GM23248 (cell line): Measurements from ENCODE around the gene NTN3. TPM values are rescaled to one million over a fixed set of nuclear protein-coding genes. Genes with fewer than 3 reads are reported as not detected.

ENCODE experiments used
- DNase-seq: peaks from one replicate; pipeline ENCODE4 v3.0.0-alpha.2; 2015
- H2AFZ ChIP-seq: fragments of 200-600 bp; sonication (generic); 2 replicates; pipeline ENCODE4 v1.6.1; 2016; ENCODE audit warnings: antibody characterized with exemption
- H3F3A ChIP-seq: fragments of 200-600 bp; sonication (generic); 2 replicates; pipeline ENCODE4 v1.6.1; 2016; ENCODE audit warnings: mild to moderate bottlenecking, antibody characterized with exemption, mixed run types; ENCODE audit not compliant: insufficient read depth
- H3K27ac ChIP-seq: fragments of 200-600 bp; sonication (generic); 2 replicates; pipeline ENCODE4 v1.5.1; 2016; ENCODE audit warnings: mild to moderate bottlenecking
- H3K27me3 ChIP-seq: fragments of 200-600 bp; sonication (generic); replicated peaks from 2 replicates; pipeline ENCODE4 v1.6.1; 2016; ENCODE audit warnings: mild to moderate bottlenecking; ENCODE audit not compliant: insufficient read depth
- H3K36me3 ChIP-seq: fragments of 200-600 bp; sonication (generic); 2 replicates; pipeline ENCODE4 v1.6.1; 2016; ENCODE audit warnings: low read depth, mild to moderate bottlenecking
- H3K4me1 ChIP-seq: fragments of 200-600 bp; sonication (generic); 2 replicates; pipeline ENCODE4 v1.6.1; 2016; ENCODE audit warnings: mild to moderate bottlenecking; ENCODE audit not compliant: insufficient read depth
- H3K4me2 ChIP-seq: fragments of 200-600 bp; sonication (generic); one replicate; pipeline ENCODE4 v1.6.1; 2016; ENCODE audit warnings: mild to moderate bottlenecking; ENCODE audit not compliant: unreplicated experiment
- H3K4me3 ChIP-seq: fragments of 200-600 bp; sonication (generic); 2 replicates; pipeline ENCODE4 v1.5.1; 2016; ENCODE audit warnings: mild to moderate bottlenecking
- H3K79me2 ChIP-seq: fragments of 200-600 bp; sonication (generic); 2 replicates; pipeline ENCODE4 v1.6.1; 2016; ENCODE audit warnings: mild to moderate bottlenecking; ENCODE audit not compliant: insufficient read depth
- H3K9ac ChIP-seq: fragments of 200-600 bp; sonication (generic); 2 replicates; pipeline ENCODE4 v1.6.1; 2016; ENCODE audit warnings: mild to moderate bottlenecking
- H3K9me2 ChIP-seq: fragments of 200-600 bp; sonication (generic); 2 replicates; pipeline ENCODE4 v1.6.1; 2016; ENCODE audit warnings: mixed run types, mild to moderate bottlenecking, moderate library complexity; ENCODE audit not compliant: insufficient read depth
- H3K9me3 ChIP-seq: fragments of 200-600 bp; sonication (generic); one replicate; pipeline ENCODE4 v1.6.1; 2017; ENCODE audit warnings: low read depth
- H4K20me1 ChIP-seq: fragments of 200-600 bp; sonication (generic); 2 replicates; pipeline ENCODE4 v1.6.0; 2016; ENCODE audit not compliant: insufficient read depth
- EZH2 ChIP-seq: fragments of 200-600 bp; sonication (generic); IDR thresholded peaks from 2 replicates; pipeline ENCODE4 v1.6.1; 2018; ENCODE audit warnings: antibody characterized with exemption, mild to moderate bottlenecking; ENCODE audit not compliant: insufficient read depth, poor library complexity, severe bottlenecking
- EZH2phosphoT487 ChIP-seq: fragments of 200-600 bp; sonication (generic); IDR thresholded peaks from 2 replicates; pipeline ENCODE4 v1.6.1; 2018; ENCODE audit warnings: antibody characterized with exemption, moderate library complexity, mild to moderate bottlenecking, low read depth; ENCODE audit not compliant: insufficient read depth
- WGBS, 2 experiments: methylation state at CpG; one replicate each; pipeline ENCODE4 v1.1.6; 2015 to 2017; ENCODE audit warnings: low lambda C conversion rate in 2 of 2, low coverage in 1 of 2; ENCODE audit errors: missing lambda C conversion rate in 2 of 2; 5-methylcytosine and 5-hydroxymethylcytosine counted together
- in situ Hi-C: fragments of 300-500 bp; cut with MboI; formaldehyde crosslinking; loops from 2 replicates; pipeline ENCODE4 v1.15.0; 2020
- polyA plus RNA-seq: library from polyadenylated mRNA; unstranded; fragments of >200 nt; fragmentation: Nextera tagmentation; extraction: Ambion mirVana; gene quantifications from 2 replicates; pipeline ENCODE4 v1.2.1, GENCODE V29; 2016
- total RNA-seq: library from RNA; depleted of rRNA; stranded (reverse); fragments of >200 nt; shearing (Covaris generic); gene quantifications from 2 replicates; pipeline ENCODE4 v1.2.3, GENCODE V29; 2014

The NTN3 gene
- total and polyA plus RNA-seq, 2 experiments from 2014 or later: not detected

DNA sequence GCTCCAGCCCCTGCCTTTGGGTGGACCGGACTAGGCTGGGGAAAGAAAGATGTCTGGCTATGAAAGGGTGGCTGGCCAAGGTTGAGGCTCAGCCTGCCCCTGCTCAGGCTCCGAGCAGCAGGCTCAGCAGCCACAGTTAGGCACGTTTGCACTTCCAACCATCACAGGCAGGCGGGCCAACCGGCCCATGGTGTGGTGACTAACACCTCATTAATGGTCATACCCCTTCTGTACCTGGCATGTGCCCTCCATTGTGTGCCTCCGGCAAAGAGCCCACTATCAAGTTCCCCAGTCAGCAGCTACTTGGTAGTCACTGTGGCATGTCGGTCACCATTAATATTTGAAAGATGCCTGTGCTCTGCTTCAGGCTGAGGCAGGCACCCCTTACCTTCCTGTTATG is 10.6 kb downstream of the NTN3 start:
- no peak overlapping the region for H3K4me2 ChIP-seq
- in situ Hi-C loops: no loop called here
- H3K9ac ChIP-seq: peak overlapping the region; percentile 86; the same call in 1 of the 2 replicates
- TF ChIP-seq EZH2 (no peak), EZH2phosphoT487 (no peak)
- H3K36me3 ChIP-seq: no peaks in the 10 kb centered on the region
- H4K20me1 ChIP-seq: no peaks in the 10 kb centered on the region
- no peak for DNase-seq
- H3K27me3 ChIP-seq: no peaks in the 10 kb centered on the region
- no peak overlapping the region for H3K4me3 ChIP-seq
- no peak overlapping the region for H2AFZ ChIP-seq
- 69 to 80% methylated on average over 7 of the region's 7 CpGs for WGBS, 2 experiments
- H3K9me2 ChIP-seq: no peaks in the 10 kb centered on the region
- H3K79me2 ChIP-seq: peaks cover 61% of the 10 kb centered on the region
- H3F3A ChIP-seq: peaks cover 10% of the 10 kb centered on the region; the same call in 1 of the 2 replicates
- peaks cover 18% of the 10 kb centered on the region for H3K4me1 ChIP-seq
- no peak overlapping the region for H3K27ac ChIP-seq
- H3K9me3 ChIP-seq: no peaks in the 10 kb centered on the region

- H3K9me3 ChIP-seq: no peaks in the 10 kb centered on the region
- peak overlapping the region; percentile 72 for H2AFZ ChIP-seq
- DNase-seq: no peak
- H3F3A ChIP-seq: peaks cover 10% of the 10 kb centered on the region; the same call in 1 of the 2 replicates
- H4K20me1 ChIP-seq: no peaks in the 10 kb centered on the region
- H3K27ac ChIP-seq: peak overlapping the region; percentile 86
- TF ChIP-seq EZH2phosphoT487 (no peak), EZH2 (no peak)
- H3K9me2 ChIP-seq: no peaks in the 10 kb centered on the region
- peak overlapping the region; percentile 57; the same call in 1 of the 2 replicates for H3K4me3 ChIP-seq
- H3K4me1 ChIP-seq: peaks cover 18% of the 10 kb centered on the region
- in situ Hi-C loops: no loop called here
- peak overlapping the region; percentile 57 for H3K4me2 ChIP-seq
- H3K9ac ChIP-seq: peak overlapping the region; percentile 86
- H3K79me2 ChIP-seq: peaks cover 63% of the 10 kb centered on the region
- no peaks in the 10 kb centered on the region for H3K27me3 ChIP-seq
- WGBS, 2 experiments: 44 to 48% methylated on average over 12 to 13 of the region's 13 CpGs
- H3K36me3 ChIP-seq: no peaks in the 10 kb centered on the region
These were observed 11.2 kb downstream of the NTN3 start for GRCh38 chr16:2482249-2482648.

DNA sequence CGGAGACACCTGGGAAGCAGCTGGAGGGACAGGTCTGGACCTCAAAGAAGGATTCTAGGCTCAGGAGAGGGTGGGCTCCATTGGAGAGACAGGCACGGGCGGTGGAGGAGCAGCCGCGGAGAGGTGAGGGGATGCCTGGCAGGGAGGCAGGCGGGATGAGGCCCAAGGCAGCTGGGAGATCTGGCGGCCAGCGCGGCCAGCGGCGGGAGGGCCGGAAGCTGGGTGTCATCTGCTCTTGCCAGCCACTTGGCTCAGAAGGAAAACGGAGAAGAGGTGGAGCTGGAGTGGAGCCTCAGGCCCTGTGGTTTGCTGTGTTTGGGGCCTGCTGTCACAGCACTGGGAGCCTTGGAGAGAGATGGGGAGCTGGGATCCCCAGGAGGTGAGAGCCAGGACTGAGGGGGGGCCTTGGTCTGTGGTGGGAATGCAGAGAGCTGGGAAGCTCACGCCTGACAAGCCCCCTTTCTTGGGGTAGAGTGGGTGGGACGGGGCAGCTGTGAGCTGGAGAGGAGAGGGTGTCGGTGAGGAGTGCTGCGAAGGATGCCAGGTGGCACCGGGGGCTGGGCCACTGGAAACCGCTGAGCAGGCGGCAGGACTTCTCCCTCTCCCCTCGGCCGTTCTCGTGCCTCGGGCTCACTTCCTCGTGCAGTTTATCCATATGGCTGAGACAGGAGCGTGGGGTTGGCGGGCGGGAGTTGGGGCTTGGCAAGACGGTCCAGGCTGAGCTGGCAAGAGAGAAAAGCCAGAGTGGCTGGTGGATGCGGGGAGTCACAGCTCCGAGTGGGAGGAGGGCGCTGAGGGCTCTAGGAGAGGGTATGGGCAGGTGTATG is 11.8 kb downstream of the NTN3 start:
- no peaks in the 10 kb centered on the region for H3K9me2 ChIP-seq
- H3K9me3 ChIP-seq: no peaks in the 10 kb centered on the region
- DNase-seq: peak; percentile 92
- H3K79me2 ChIP-seq: peaks cover 63% of the 10 kb centered on the region
- H3K36me3 ChIP-seq: no peaks in the 10 kb centered on the region
- no peaks in the 10 kb centered on the region for H3K27me3 ChIP-seq
- H3F3A ChIP-seq: peaks cover 10% of the 10 kb centered on the region; the same call in 1 of the 2 replicates
- peak overlapping the region; percentile 57 for H3K4me3 ChIP-seq
- in situ Hi-C loops: no loop called here
- 9% methylated on average over 24 to 32 of the region's 32 CpGs for WGBS, 2 experiments
- TF ChIP-seq EZH2phosphoT487 (no peak), EZH2 (no peak)
- peak overlapping the region; percentile 72 for H2AFZ ChIP-seq
- H3K4me1 ChIP-seq: peaks cover 18% of the 10 kb centered on the region
- H3K27ac ChIP-seq: peak overlapping the region; percentile 86
- peak overlapping the region; percentile 86 for H3K9ac ChIP-seq
- H3K4me2 ChIP-seq: peak overlapping the region; percentile 57
- no peaks in the 10 kb centered on the region for H4K20me1 ChIP-seq

DNA sequence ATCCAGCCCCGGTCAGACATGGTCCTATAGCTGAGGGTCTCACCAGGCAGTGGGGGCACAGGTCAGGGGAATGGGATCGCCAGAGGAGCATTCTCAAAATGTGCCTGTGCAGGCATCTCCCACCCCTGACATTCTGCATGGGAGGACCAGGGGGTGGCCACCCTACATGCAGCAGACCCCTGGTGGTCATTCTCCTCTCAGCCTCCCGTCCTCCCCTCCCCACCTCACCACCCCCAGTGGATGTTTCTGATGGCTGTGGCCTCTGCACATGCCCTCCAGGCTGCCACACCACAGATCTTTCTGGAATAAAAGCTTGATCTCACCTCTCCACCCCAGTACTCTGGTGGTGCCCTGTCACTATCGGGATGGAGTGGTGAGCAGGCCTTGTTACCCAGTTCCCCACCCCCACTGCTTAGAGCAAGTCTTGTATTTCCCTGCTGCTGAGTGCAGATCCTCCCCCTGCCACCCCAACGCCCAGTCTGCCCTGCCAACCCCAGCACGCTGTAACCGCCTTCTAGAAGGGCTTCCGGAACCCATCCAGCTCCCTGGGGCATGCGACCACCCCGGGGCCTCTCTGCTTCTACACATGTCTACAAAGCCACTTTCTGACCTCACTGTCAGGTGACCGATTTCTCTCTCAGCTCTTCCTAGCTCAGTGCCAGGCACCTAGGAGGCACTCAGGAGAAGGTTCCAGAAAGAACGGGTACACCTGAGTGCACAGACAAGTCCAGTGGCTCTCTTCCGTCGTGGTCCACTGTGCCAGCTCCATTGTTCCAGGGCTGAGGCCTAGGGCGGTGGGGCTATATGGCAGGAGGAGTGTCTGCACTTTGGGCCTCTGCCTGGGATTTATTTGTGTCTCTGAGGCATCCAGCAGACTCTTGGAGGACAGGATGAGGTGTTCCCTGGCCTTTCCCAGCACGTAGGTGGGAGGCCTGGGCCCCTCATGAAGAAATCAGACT is 13.1 kb downstream of the NTN3 start:
- Histone ChIP-seq H3F3A (peaks cover 10% of the 10 kb centered on the region; the same call in 1 of the 2 replicates), H3K9me2 (no peaks in the 10 kb centered on the region), H3K4me1 (peaks cover 18% of the 10 kb centered on the region), H3K36me3 (no peaks in the 10 kb centered on the region), H3K79me2 (peaks cover 60% of the 10 kb centered on the region), H3K9me3 (no peaks in the 10 kb centered on the region), H3K27me3 (no peaks in the 10 kb centered on the region), H2AFZ (no peak overlapping the region; the same call in 1 of the 2 replicates), H3K4me2 (peak overlapping the region; percentile 57), H4K20me1 (no peaks in the 10 kb centered on the region), H3K9ac (peak overlapping the region; percentile 86), H3K4me3 (peak overlapping the region; percentile 57; the same call in 1 of the 2 replicates), H3K27ac (no peak overlapping the region)
- DNase-seq: no peak
- 78 to 81% methylated on average over 16 of the region's 16 CpGs for WGBS, 2 experiments
- in situ Hi-C loops: no loop called here
- no peak for TF ChIP-seq EZH2phosphoT487
- no peak for TF ChIP-seq EZH2
